ENCODE data around the gene NCKAP5. TPM values are rescaled to one million over a fixed set of nuclear protein-coding genes. Genes with fewer than 3 reads are reported as not detected.

Gene NCKAP5
- total RNA-seq, 4 donors from 2014 or later: 0.03 to 0.55 (median 0.33) TPM

DNA sequence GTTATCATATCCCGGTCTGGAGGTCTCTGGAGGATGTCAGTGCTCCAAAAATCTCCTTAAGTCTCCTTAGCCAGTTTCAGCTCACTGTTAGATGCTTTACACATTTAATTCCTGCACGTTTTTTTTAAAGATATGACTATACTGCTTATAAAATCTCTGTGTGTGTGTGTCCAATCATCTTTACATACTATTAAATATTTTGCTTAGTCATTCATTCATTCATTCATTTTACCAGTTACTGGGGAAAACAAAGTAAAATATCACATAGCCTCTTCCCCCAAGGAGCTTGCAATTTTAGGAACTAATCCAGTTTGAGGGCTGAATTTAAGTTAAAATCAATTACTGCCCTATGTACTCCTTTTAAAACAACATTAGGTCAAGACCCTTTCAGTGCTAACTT, 605.1 kb downstream of the NCKAP5 start:
- Histone ChIP-seq H3K36me3 (no peaks in the 10 kb centered on the region), H3K27ac (no peak overlapping the region), H3K9me3 (no peaks in the 10 kb centered on the region), H3K4me1 (no peaks in the 10 kb centered on the region), H3K27me3 (no peaks in the 10 kb centered on the region), H3K4me3 (no peak overlapping the region)
- TF ChIP-seq CTCF (IDR thresholded peaks at IDR 0.05 in 4 of 5, conservative IDR thresholded peaks at IDR 0.05 in 1 of 5) (no peak), POLR2A (IDR thresholded peaks at IDR 0.05) (no peak)
- intact Hi-C loops (cut with DNase I; ENCODE audit: low total_unique reads): no loop called here
- ATAC-seq (no peak), DNase-seq (no peak)
- in situ Hi-C loops (cut with MboI; ENCODE audit: low sequenced_read_pairs in 4 of 4): no loop called here

DNA sequence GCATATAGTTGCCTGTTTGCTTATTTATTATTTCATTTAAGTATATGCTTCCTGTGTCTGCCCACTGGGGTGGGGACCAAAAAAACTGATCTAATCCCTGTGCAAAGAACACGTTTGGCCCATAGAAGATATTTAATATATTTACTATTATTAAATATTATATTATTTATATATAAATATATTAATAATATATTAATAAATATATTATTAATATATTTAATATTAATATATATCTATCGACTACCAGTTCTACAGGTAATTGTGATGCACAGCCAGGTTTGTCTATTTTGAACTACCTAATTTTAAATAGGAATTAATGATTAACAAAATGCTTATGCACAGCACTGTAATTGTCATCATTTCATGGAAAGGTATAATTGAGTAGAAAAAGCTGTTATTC, 609.4 kb downstream of the NCKAP5 start:
- Histone ChIP-seq H3K27ac (no peak overlapping the region), H3K36me3 (no peaks in the 10 kb centered on the region), H3K4me3 (no peak overlapping the region), H3K9me3 (no peaks in the 10 kb centered on the region), H3K27me3 (no peaks in the 10 kb centered on the region), H3K4me1 (no peaks in the 10 kb centered on the region)
- intact Hi-C loops (cut with DNase I; ENCODE audit: low total_unique reads) (no loop called here), in situ Hi-C loops (cut with MboI; ENCODE audit: low sequenced_read_pairs in 4 of 4) (no loop called here)
- ATAC-seq: no peak
- DNase-seq: no peak
- TF ChIP-seq POLR2A (IDR thresholded peaks at IDR 0.05) (no peak), CTCF (IDR thresholded peaks at IDR 0.05 in 4 of 5, conservative IDR thresholded peaks at IDR 0.05 in 1 of 5) (no peak)

DNA sequence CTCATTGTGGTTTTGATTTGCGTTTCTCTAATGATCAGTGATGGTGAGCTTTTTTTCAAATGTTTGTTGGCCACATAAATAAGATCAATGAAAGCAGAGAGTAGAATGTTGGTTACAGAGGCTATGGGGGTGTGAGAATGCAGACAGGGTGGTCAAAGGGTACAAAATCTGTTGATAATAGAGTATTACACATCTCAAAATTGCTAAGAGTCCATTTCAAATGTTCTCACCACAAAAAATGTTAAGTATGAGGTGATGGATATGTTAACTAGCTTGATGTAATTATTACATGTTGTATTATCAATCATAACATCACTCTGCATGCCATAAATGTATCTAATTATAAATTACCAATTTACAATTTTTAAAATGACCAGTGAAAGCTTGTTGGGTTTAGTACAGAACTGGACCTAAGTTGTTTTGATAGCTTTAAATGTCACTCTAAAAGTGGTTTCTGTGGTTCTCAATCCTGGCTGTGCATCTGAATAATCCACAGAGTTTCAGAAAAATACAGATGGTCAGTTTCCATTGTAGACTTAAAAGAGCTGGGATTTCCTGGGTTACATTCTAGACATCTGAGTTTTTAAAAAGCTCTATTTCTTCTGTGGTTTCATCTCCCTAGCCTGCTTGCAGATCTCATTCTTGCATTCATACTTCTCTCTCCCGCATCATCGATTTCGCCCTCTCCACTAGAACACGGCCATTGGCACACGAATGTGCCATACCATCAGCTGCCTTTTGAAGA, 612.2 kb downstream of the NCKAP5 start:
- DNase-seq: no peak
- Histone ChIP-seq H3K36me3 (no peaks in the 10 kb centered on the region), H3K27me3 (no peaks in the 10 kb centered on the region), H3K9me3 (no peaks in the 10 kb centered on the region), H3K27ac (no peak overlapping the region), H3K4me1 (no peaks in the 10 kb centered on the region), H3K4me3 (no peak overlapping the region)
- no peak for ATAC-seq
- no peak for TF ChIP-seq POLR2A (IDR thresholded peaks at IDR 0.05)
- TF ChIP-seq CTCF (IDR thresholded peaks at IDR 0.05 in 4 of 5, conservative IDR thresholded peaks at IDR 0.05 in 1 of 5): no peak
- in situ Hi-C loops (cut with MboI; ENCODE audit: low sequenced_read_pairs in 4 of 4) (no loop called here), intact Hi-C loops (cut with DNase I; ENCODE audit: low total_unique reads) (no loop called here)

DNA sequence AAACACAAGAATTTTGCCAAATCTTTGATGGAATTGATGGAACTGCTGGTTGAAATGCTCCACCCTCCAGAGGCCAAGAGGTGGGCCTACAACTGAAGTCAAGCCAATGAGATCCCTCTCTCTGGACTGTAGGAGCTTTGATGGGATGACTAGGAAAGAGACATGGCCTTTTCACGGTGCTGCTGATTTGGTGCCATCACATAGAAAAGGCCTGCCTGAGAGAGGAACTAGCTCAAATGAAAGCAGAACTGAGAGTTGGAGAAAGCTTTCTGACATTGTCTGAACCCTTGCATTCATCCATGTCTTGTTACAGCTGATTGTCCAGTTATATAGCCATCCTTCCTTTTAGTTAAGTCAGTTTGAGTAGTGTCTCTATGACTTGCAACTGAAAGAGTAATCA, 614.5 kb downstream of the NCKAP5 start:
- Histone ChIP-seq H3K27ac (no peak overlapping the region), H3K27me3 (no peaks in the 10 kb centered on the region), H3K4me1 (no peaks in the 10 kb centered on the region), H3K9me3 (no peaks in the 10 kb centered on the region), H3K36me3 (no peaks in the 10 kb centered on the region), H3K4me3 (no peak overlapping the region)
- TF ChIP-seq POLR2A (IDR thresholded peaks at IDR 0.05): no peak
- TF ChIP-seq CTCF (IDR thresholded peaks at IDR 0.05 in 4 of 5, conservative IDR thresholded peaks at IDR 0.05 in 1 of 5): no peak
- ATAC-seq: no peak
- no peak for DNase-seq
- intact Hi-C loops (cut with DNase I; ENCODE audit: low total_unique reads) (no loop called here), in situ Hi-C loops (cut with MboI; ENCODE audit: low sequenced_read_pairs in 4 of 4) (no loop called here)
